Posterior cingulate gyrus (tissue), 11 donors: ENCODE measurements around the gene PLA2G2D.

Experiments
- DNase-seq, 10 donors: peaks; one replicate each; pipeline versions ENCODE4 v3.0.0 to v3.0.0-alpha.2; 2020 to 2021; ENCODE audit warnings: mixed read lengths in 3 of 10
- intact Hi-C: fragments of 100-400 bp; cut with DNase I; formaldehyde crosslinking; loops from one replicate; pipeline ENCODE4 v1.15.1; 2023

The PLA2G2D gene

GRCh38 chr1:20119347-20119746, at the start of gene PLA2G2D:
Gene PLA2G2D, minus strand, starts transcription at chr1:20119536. Its CDS starts 38 bp downstream, at chr1:20119498.
- intact Hi-C loops = no loop called here
- no peak for DNase-seq

- DNase-seq = peak in 7 of 10 donors; percentile 46 to 91 (median 66)
- intact Hi-C loops = no loop called here
These were observed 49.5 kb upstream of the PLA2G2D start for GRCh38 chr1:20168564-20169491.

- intact Hi-C loops = no loop called here
- DNase-seq = peak in 1 of 10 donors; percentile 62
These were observed 47.8 kb upstream of the PLA2G2D start for GRCh38 chr1:20167126-20167525.

GRCh38 chr1:20166051-20166450, 46.7 kb upstream of the PLA2G2D start:
- intact Hi-C loops = no loop called here
- peak in 8 of 10 donors; percentile 63 to 95 (median 76) for DNase-seq

GRCh38 chr1:20165522-20165951, 46.2 kb upstream of the PLA2G2D start:
- peak in 1 of 10 donors; percentile 80 for DNase-seq

GRCh38 chr1:20164694-20165202, 45.4 kb upstream of the PLA2G2D start:
- intact Hi-C loops = no loop called here
- peak in 1 of 10 donors; percentile 86 for DNase-seq

More at GRCh38 chr1:20165522-20165951, 46.2 kb upstream of the PLA2G2D start:
- intact Hi-C loops = no loop called here

- DNase-seq = no peak
- intact Hi-C loops = no loop called here
These were observed 40.7 kb upstream of the PLA2G2D start for GRCh38 chr1:20160034-20160433.

GRCh38 chr1:20158358-20159070, 39.2 kb upstream of the PLA2G2D start:
- intact Hi-C loops = loop anchor here (10.0 kb wide), 1 partner anchor 184 kb away; the partner anchor contains the start of gene PLA2G2A

GRCh38 chr1:20154301-20154831, 35.0 kb upstream of the PLA2G2D start:
- DNase-seq = peak in 3 of 10 donors; percentile 6 to 59 (median 12)
- intact Hi-C loops = loop anchor here (10.0 kb wide), 1 partner anchor 180 kb away; the partner anchor contains the start of gene PLA2G2A

More at GRCh38 chr1:20158358-20159070, 39.2 kb upstream of the PLA2G2D start:
- DNase-seq = peak in 1 of 10 donors; percentile 44

GRCh38 chr1:20153000-20153418, 33.7 kb upstream of the PLA2G2D start:
- intact Hi-C loops = loop anchor here (1.0 to 10.0 kb wide), 2 partner anchors 178 to 235 kb away; partner anchors contain the start of gene PLA2G2A
- DNase-seq = peak in 8 of 10 donors; percentile 30 to 93 (median 60)

- DNase-seq = no peak
- intact Hi-C loops = loop anchor here (1.0 to 10.0 kb wide), 2 partner anchors 178 to 234 kb away; partner anchors contain the start of gene PLA2G2A
These were observed 33.2 kb upstream of the PLA2G2D start for GRCh38 chr1:20152599-20152930.

- intact Hi-C loops = loop anchor here (1.0 to 10.0 kb wide), 2 partner anchors 177 to 234 kb away; partner anchors contain the start of gene PLA2G2A
- peak; percentile 65 to 97 (median 82) for DNase-seq
These were observed 32.7 kb upstream of the PLA2G2D start for GRCh38 chr1:20151906-20152598.

- intact Hi-C loops = loop anchor here (10.0 kb wide), 1 partner anchor 176 kb away; the partner anchor contains the start of gene PLA2G2A
- peak in 2 of 10 donors; percentile 1 to 21 for DNase-seq
These were observed 31.6 kb upstream of the PLA2G2D start for GRCh38 chr1:20150969-20151368.

GRCh38 chr1:20150326-20150705, 31.0 kb upstream of the PLA2G2D start:
- intact Hi-C loops = loop anchor here (10.0 kb wide), 1 partner anchor 176 kb away; the partner anchor contains the start of gene PLA2G2A
- DNase-seq = peak in 1 of 10 donors; percentile 61

- DNase-seq = peak in 1 of 10 donors; percentile 72
These were observed 30.4 kb upstream of the PLA2G2D start for GRCh38 chr1:20149601-20150325.

GRCh38 chr1:20148571-20149500, 29.5 kb upstream of the PLA2G2D start:
- intact Hi-C loops = loop anchor here (5.0 kb wide), 1 partner anchor 47 kb away; no protein-coding TSS in a partner anchor
- DNase-seq = peak in 1 of 10 donors; percentile 40

More at GRCh38 chr1:20149601-20150325, 30.4 kb upstream of the PLA2G2D start:
- intact Hi-C loops = loop anchor here (5.0 to 10.0 kb wide), 2 partner anchors 47 to 175 kb away; partner anchors contain the start of gene PLA2G2A
